SU-DHL-6 (cell line): ENCODE data around the gene MFSD8.

Source experiments
- EZH2phosphoT487 ChIP-seq: fragments of 200-600 bp; sonication (generic), shearing (Covaris generic); conservative IDR thresholded peaks from 2 replicates; pipeline ENCODE4 v1.6.1; 2018; ENCODE audit warnings: mild to moderate bottlenecking, antibody characterized with exemption, low read length, moderate library complexity, mixed read lengths
- TF ChIP-seq, protein P1 (sequence below): fragments of 200-600 bp; sonication (generic); IDR thresholded peaks from one replicate; pipeline ENCODE4 v1.5.1; 2017; ENCODE audit warnings: antibody characterized with exemption, mild to moderate bottlenecking, low read length, moderate library complexity; ENCODE audit not compliant: insufficient read depth, poor library complexity, severe bottlenecking

GRCh38 chr4:127988638-127989037 lies 23.7 kb upstream of the MFSD8 start:
- TF ChIP-seq, protein P1, sequence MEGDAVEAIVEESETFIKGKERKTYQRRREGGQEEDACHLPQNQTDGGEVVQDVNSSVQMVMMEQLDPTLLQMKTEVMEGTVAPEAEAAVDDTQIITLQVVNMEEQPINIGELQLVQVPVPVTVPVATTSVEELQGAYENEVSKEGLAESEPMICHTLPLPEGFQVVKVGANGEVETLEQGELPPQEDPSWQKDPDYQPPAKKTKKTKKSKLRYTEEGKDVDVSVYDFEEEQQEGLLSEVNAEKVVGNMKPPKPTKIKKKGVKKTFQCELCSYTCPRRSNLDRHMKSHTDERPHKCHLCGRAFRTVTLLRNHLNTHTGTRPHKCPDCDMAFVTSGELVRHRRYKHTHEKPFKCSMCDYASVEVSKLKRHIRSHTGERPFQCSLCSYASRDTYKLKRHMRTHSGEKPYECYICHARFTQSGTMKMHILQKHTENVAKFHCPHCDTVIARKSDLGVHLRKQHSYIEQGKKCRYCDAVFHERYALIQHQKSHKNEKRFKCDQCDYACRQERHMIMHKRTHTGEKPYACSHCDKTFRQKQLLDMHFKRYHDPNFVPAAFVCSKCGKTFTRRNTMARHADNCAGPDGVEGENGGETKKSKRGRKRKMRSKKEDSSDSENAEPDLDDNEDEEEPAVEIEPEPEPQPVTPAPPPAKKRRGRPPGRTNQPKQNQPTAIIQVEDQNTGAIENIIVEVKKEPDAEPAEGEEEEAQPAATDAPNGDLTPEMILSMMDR = no peak
- TF ChIP-seq EZH2phosphoT487 = no peak
